Activated B cell treated with CpG ODN at 0.5 μM for 24 hours (primary cell): ENCODE data around the gene PTGES3. TPM values are rescaled to one million over a fixed set of nuclear protein-coding genes. Genes with fewer than 3 reads are reported as not detected.

ENCODE experiments used
- ATAC-seq: fragments of 200-7000 bp; cut with Tn5 transposase; one replicate; pipeline ENCODE4 v1.10.0; 2021; ENCODE audit warnings: low read depth, mild to moderate bottlenecking, moderate library complexity
- CTCF ChIA-PET: fragments of 350-600 bp; sonication (Branson Sonifier 250); formaldehyde crosslinking; loops from one replicate; lab custom pipeline; 2021; ENCODE audit warnings: antibody characterized with exemption; lab: Charles Lee
- POLR2A ChIA-PET: fragments of 350-600 bp; sonication (Branson Sonifier 250); formaldehyde crosslinking; loops from one replicate; lab custom pipeline; 2021; ENCODE audit warnings: antibody characterized with exemption; lab: Charles Lee
- DNase-seq: peaks from one replicate; pipeline ENCODE4 v3.0.0; 2022
- H3K27ac Mint-ChIP-seq: one replicate; pipeline ENCODE4 v1.8.0; 2020; ENCODE audit warnings: mixed read lengths
- H3K27me3 Mint-ChIP-seq: one replicate; pipeline ENCODE4 v1.8.0; 2021; ENCODE audit warnings: mixed read lengths
- H3K36me3 Mint-ChIP-seq: one replicate; pipeline ENCODE4 v1.8.0; 2021; ENCODE audit warnings: low read depth, mixed read lengths
- H3K4me1 Mint-ChIP-seq: one replicate; pipeline ENCODE4 v1.8.0; 2021; ENCODE audit warnings: mixed read lengths
- H3K4me3 Mint-ChIP-seq: one replicate; pipeline ENCODE4 v1.8.0; 2020; ENCODE audit warnings: mild to moderate bottlenecking, mixed read lengths
- H3K9me3 Mint-ChIP-seq: one replicate; pipeline ENCODE4 v1.8.0; 2020; ENCODE audit warnings: mixed read lengths
- CTCF ChIP-seq: fragments of 200-600 bp; IDR thresholded peaks from one replicate; pipeline ENCODE4 v1.8.0; 2022; ENCODE audit warnings: antibody characterized with exemption, mild to moderate bottlenecking
- intact Hi-C: fragments of 100-400 bp; cut with micrococcal nuclease; formaldehyde crosslinking; loops from one replicate; pipeline ENCODE4 v1.15.1; 2024
- total RNA-seq: library from RNA; stranded (reverse); gene quantifications from 2 replicates; pipeline ENCODE4 v1.2.3, GENCODE V29; 2022

The PTGES3 gene
- total RNA-seq, 1 donor from 2014 or later = 183 TPM

GRCh38 chr12:56634242-56634836 lies 53.7 kb downstream of the PTGES3 start:
- H3K27me3 Mint-ChIP-seq = no peaks in the 10 kb centered on the region
- ChIA-PET CTCF (no interaction called here), POLR2A (interaction anchor here (0.6 to 6.1 kb wide), 14 partner anchors 7 to 516 kb away, joined by 3 to 96 read pairs (median 6); partner anchors contain the start of genes ATP5F1B, ESYT1, NACA and PTGES3)
- H3K4me1 Mint-ChIP-seq = peaks cover 79% of the 10 kb centered on the region
- no peak for ATAC-seq
- peak overlapping the region; percentile 85 for H3K27ac Mint-ChIP-seq
- H3K4me3 Mint-ChIP-seq = peak overlapping the region; percentile 96
- peaks cover 33% of the 10 kb centered on the region for H3K36me3 Mint-ChIP-seq
- no peak for TF ChIP-seq CTCF
- intact Hi-C loops = loop anchor here (10.0 kb wide), 3 partner anchors 270 to 610 kb away; partner anchors contain the start of genes APOF, IL23A, PAN2 and STAT2
- H3K9me3 Mint-ChIP-seq = no peaks in the 10 kb centered on the region
- DNase-seq = no peak

- H3K27ac Mint-ChIP-seq = peak overlapping the region; percentile 85
- TF ChIP-seq CTCF = no peak
- DNase-seq (no peak), ATAC-seq (no peak)
- no peaks in the 10 kb centered on the region for H3K27me3 Mint-ChIP-seq
- peak overlapping the region; percentile 96 for H3K4me3 Mint-ChIP-seq
- H3K36me3 Mint-ChIP-seq = peaks cover 33% of the 10 kb centered on the region
- CTCF ChIA-PET = no interaction called here
- peaks cover 83% of the 10 kb centered on the region for H3K4me1 Mint-ChIP-seq
- no peaks in the 10 kb centered on the region for H3K9me3 Mint-ChIP-seq
- intact Hi-C loops = loop anchor here (10.0 kb wide), 3 partner anchors 269 to 611 kb away; partner anchors contain the start of genes APOF, IL23A, PAN2 and STAT2
- POLR2A ChIA-PET = interaction anchor here (0.7 to 6.1 kb wide), 10 partner anchors 9 to 515 kb away, joined by 3 to 93 read pairs (median 6); partner anchors contain the start of genes ATP5F1B, ESYT1, NACA and PTGES3
Observed at GRCh38 chr12:56633468-56634241, 54.4 kb downstream of the PTGES3 start.

- peaks cover 85% of the 10 kb centered on the region for H3K4me1 Mint-ChIP-seq
- peaks cover 27% of the 10 kb centered on the region for H3K36me3 Mint-ChIP-seq
- ATAC-seq (no peak), DNase-seq (no peak)
- no peak for TF ChIP-seq CTCF
- H3K27me3 Mint-ChIP-seq = no peaks in the 10 kb centered on the region
- POLR2A ChIA-PET = interaction anchor here (0.5 to 6.1 kb wide), 4 partner anchors 13 to 626 kb away, joined by 5 to 93 read pairs (median 74); partner anchors contain the start of genes ATP5F1B, NACA and PTGES3
- peak overlapping the region; percentile 96 for H3K4me3 Mint-ChIP-seq
- CTCF ChIA-PET = no interaction called here
- intact Hi-C loops = loop anchor here (1.0 to 10.0 kb wide), 5 partner anchors 13 to 612 kb away; partner anchors contain the start of genes APOF, IL23A, PAN2 and STAT2
- H3K27ac Mint-ChIP-seq = peak overlapping the region; percentile 85
- no peaks in the 10 kb centered on the region for H3K9me3 Mint-ChIP-seq
Observed at GRCh38 chr12:56632701-56633467, 55.2 kb downstream of the PTGES3 start.

GRCh38 chr12:56631790-56632700 lies 56.0 kb downstream of the PTGES3 start:
- H3K27me3 Mint-ChIP-seq = no peaks in the 10 kb centered on the region
- no peaks in the 10 kb centered on the region for H3K9me3 Mint-ChIP-seq
- peak; percentile 21 for ATAC-seq
- H3K27ac Mint-ChIP-seq = peak overlapping the region; percentile 85
- POLR2A ChIA-PET = interaction anchor here (0.5 to 4.5 kb wide), 6 partner anchors 8 to 625 kb away, joined by 3 to 70 read pairs (median 6); partner anchors contain the start of genes ATP5F1B and PTGES3
- CTCF ChIA-PET = no interaction called here
- peaks cover 83% of the 10 kb centered on the region for H3K4me1 Mint-ChIP-seq
- DNase-seq = peak; percentile 64
- no peak for TF ChIP-seq CTCF
- peaks cover 20% of the 10 kb centered on the region for H3K36me3 Mint-ChIP-seq
- intact Hi-C loops = loop anchor here (1.0 to 10.0 kb wide), 5 partner anchors 14 to 613 kb away; partner anchors contain the start of genes APOF, IL23A, PAN2 and STAT2
- H3K4me3 Mint-ChIP-seq = peak overlapping the region; percentile 96
